ENCODE measurements around the gene LRFN3. TPM values are rescaled to one million over a fixed set of nuclear protein-coding genes. Genes with fewer than 3 reads are reported as not detected.
A peak's percentile ranks its signal among the peaks of the same experiment; 100 is the strongest.

The LRFN3 gene
- total RNA-seq, 4 donors from 2014 or later, result 3.2 to 8.7 (median 5.3) TPM

GRCh38 chr19:35894342-35894741 is 41.8 kb upstream of the LRFN3 start:
- DNase-seq (ENCODE audit: low spot score) (no peak), ATAC-seq (ENCODE audit: low FRiP score) (no peak)
- TF ChIP-seq CTCF (IDR thresholded peaks at IDR 0.05), result no peak

DNA sequence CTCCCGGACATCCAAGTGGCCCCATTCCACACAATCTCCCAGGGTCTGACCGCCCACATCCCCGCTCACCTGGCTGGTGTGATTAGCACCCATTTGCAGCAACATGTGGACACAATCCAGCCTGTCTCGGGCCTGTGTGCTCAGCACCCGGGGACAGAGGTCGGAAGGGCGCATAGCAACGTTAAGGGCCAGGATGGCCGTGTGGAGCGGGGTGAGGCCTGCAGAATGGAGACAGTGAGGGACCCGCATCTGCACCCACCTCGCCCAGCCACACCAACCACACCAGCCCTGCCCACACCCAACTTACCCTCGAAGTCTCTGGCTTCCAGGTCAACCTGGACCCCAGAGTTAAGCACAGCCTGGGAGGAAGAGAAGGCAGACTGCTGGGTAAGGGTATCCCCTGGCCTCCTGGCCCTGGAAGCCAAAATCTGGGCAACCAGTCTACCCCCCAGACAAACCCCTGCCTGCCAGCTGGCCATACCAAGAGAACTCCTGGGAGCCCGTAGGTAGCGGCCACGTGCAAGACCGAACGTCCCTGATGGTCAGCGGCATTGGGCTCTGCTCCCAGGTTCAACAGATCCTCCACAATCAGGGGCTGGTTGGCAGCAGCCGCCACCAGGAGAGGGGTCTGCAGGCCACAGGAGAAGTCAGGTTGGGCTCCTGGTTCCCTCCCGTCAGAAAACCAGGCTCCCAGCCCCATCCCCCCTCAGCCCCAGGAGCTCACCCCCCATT is 40.1 kb upstream of the LRFN3 start:
- TF ChIP-seq CTCF (IDR thresholded peaks at IDR 0.05), result no peak
- no peak for DNase-seq (ENCODE audit: low spot score)
- no peak for ATAC-seq (ENCODE audit: low FRiP score)

GRCh38 chr19:35896643-35897040 is 39.5 kb upstream of the LRFN3 start:
- no peak for TF ChIP-seq CTCF (IDR thresholded peaks at IDR 0.05)
- DNase-seq (ENCODE audit: low spot score) (no peak), ATAC-seq (ENCODE audit: low FRiP score) (no peak)

GRCh38 chr19:35897706-35898451 is 38.3 kb upstream of the LRFN3 start:
- TF ChIP-seq CTCF (IDR thresholded peaks at IDR 0.05), result no peak
- DNase-seq (ENCODE audit: low spot score), result no peak
- ATAC-seq (ENCODE audit: low FRiP score), result no peak

DNA sequence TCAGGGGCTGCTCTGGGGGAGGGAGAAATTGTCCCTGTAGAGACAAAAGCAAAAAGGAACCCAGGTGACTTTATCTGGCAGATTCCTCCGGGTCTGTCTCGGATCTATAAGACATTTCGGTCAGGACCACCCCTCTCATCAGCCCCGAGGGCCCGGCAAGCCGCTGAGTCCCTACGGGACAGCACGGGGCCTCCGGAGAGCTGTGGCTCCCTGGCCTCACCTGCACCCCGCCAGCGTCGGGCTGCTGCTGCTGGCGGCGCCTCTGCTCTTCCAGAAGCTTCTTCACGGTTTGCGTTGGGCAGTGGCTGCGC is 37.7 kb upstream of the LRFN3 start:
- TF ChIP-seq CTCF (IDR thresholded peaks at IDR 0.05), result no peak
- ATAC-seq (ENCODE audit: low FRiP score) (no peak), DNase-seq (ENCODE audit: low spot score) (no peak)

GRCh38 chr19:35899547-35900214 is 36.5 kb upstream of the LRFN3 start:
- peak; percentile 66 for ATAC-seq (ENCODE audit: low FRiP score)
- DNase-seq (ENCODE audit: low spot score), result no peak
- no peak for TF ChIP-seq CTCF (IDR thresholded peaks at IDR 0.05)
